GM12878 (cell line): Measurements from ENCODE around the gene NUDT1.

Experiments used
- EP300 ChIP-seq, 2 experiments: fragments of 150-350 bp in 1 of 2; IDR thresholded peaks; 2 replicates each; pipeline ENCODE4 v1.6.1; 2011 to 2012; ENCODE audit warnings: low read depth in 2 of 2, low read length in 2 of 2, borderline replicate concordance in 1 of 2, improper control_type of control experiment in 1 of 2, inconsistent platforms in 1 of 2; ENCODE audit not compliant: control insufficient read depth in 1 of 2
- TAF1 ChIP-seq: IDR thresholded peaks from 2 replicates; pipeline ENCODE4 v1.6.1; 2011; ENCODE audit warnings: mild to moderate bottlenecking, low read depth, low read length, borderline replicate concordance
- TARDBP ChIP-seq: IDR thresholded peaks from 2 replicates; pipeline ENCODE4 v1.6.1; 2016; ENCODE audit warnings: borderline replicate concordance
- YY1 ChIP-seq: IDR thresholded peaks from 2 replicates; pipeline ENCODE4 v1.6.1; 2011; ENCODE audit warnings: low read depth, mild to moderate bottlenecking, low read length
- ZBED1 ChIP-seq: IDR thresholded peaks from 2 replicates; pipeline ENCODE4 v1.6.1; 2016; ENCODE audit warnings: borderline replicate concordance
- TF ChIP-seq, protein P1 (sequence below), 3 experiments: IDR thresholded peaks in 2 of 3; conservative IDR thresholded peaks in 1 of 3; 2 replicates each; pipeline ENCODE4 v1.5.1; 2011; ENCODE audit warnings: low read depth in 3 of 3, low read length in 3 of 3, mild to moderate bottlenecking in 3 of 3, control low read depth in 2 of 3, moderate library complexity in 2 of 3, inconsistent platforms in 1 of 3, mixed read lengths in 1 of 3; ENCODE audit not compliant: control insufficient read depth in 2 of 3, insufficient read depth in 1 of 3; ENCODE audit errors: extremely low read depth in 1 of 3
- TF ChIP-seq, protein P2 (sequence below): IDR thresholded peaks from 2 replicates; pipeline ENCODE4 v1.6.1; 2012; ENCODE audit warnings: low read depth, low read length, improper control_type of control experiment

DNA sequence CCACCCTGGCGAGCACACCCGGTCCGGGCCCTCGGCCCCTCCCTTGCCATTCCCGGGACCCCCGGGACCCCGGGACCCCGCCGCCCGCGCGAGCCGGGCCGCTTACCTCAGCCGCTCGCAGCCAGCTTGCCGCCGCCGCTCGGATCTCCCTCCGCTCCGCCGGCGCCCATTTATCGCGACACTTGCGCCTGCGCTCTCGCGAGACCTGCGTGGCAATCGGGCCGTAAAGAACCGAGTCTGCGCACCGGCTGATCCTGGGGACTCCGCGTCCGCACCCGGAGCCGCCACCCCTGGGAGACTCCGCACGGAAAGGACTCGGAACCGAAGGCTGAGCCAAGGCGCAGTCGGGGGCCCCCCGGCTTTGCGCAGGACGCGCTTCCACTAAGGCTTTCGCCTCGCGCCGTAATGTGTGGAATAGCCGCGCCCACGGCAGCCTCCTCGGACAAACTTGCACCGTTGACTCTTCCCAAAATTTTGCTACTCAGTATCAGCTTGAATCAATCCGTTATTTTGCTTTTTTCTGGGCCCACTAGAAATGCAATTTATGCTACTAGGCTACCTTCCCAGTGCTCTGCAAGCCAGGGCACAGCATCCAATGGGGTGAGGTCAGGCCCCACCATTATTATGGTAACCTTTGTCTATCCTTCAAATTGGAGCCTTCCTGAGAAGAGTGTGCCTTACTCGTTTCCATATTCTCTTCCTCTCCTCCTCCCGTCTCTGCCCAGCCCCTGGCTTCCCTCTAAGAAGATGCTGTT, 9.1 kb upstream of the NUDT1 start, which contains the start of gene MAD1L1:
- TF ChIP-seq, protein P1, sequence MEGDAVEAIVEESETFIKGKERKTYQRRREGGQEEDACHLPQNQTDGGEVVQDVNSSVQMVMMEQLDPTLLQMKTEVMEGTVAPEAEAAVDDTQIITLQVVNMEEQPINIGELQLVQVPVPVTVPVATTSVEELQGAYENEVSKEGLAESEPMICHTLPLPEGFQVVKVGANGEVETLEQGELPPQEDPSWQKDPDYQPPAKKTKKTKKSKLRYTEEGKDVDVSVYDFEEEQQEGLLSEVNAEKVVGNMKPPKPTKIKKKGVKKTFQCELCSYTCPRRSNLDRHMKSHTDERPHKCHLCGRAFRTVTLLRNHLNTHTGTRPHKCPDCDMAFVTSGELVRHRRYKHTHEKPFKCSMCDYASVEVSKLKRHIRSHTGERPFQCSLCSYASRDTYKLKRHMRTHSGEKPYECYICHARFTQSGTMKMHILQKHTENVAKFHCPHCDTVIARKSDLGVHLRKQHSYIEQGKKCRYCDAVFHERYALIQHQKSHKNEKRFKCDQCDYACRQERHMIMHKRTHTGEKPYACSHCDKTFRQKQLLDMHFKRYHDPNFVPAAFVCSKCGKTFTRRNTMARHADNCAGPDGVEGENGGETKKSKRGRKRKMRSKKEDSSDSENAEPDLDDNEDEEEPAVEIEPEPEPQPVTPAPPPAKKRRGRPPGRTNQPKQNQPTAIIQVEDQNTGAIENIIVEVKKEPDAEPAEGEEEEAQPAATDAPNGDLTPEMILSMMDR (IDR thresholded peaks at IDR 0.05 in 2 of 3, conservative IDR thresholded peaks at IDR 0.05 in 1 of 3; ENCODE audit: control insufficient read depth in 2 of 3, extremely low read depth in 1 of 3, insufficient read depth in 1 of 3, low read depth in 3 of 3, low read length in 3 of 3): no peak
- TF ChIP-seq, protein P2, sequence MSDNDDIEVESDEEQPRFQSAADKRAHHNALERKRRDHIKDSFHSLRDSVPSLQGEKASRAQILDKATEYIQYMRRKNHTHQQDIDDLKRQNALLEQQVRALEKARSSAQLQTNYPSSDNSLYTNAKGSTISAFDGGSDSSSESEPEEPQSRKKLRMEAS: no peak
- TF ChIP-seq YY1: peak; percentile 89
- TF ChIP-seq ZBED1: peak; percentile 90; the same call in 1 of the 2 replicates
- TF ChIP-seq EP300 (IDR thresholded peaks at IDR 0.05; ENCODE audit: borderline replicate concordance in 1 of 2, control insufficient read depth in 1 of 2, low read depth in 2 of 2, low read length in 2 of 2): no peak
- 0 out of 2 replicates have a peak, but pooled peaks have one; percentile 34 for TF ChIP-seq TARDBP
- TF ChIP-seq TAF1: peak; percentile 63; the same call in 1 of the 2 replicates
